Type B pancreatic cell (in vitro differentiated cells): Measurements from ENCODE around the gene SLC16A10. TPM values are rescaled to one million over a fixed set of nuclear protein-coding genes. Genes with fewer than 3 reads are reported as not detected.
"Not testable (repeated sequence)": the region's sequence is repeated elsewhere in the genome, so short reads cannot be mapped to it uniquely, and the experiment has no call there.

Experiments
- DNase-seq: peaks from one replicate; pipeline ENCODE4 v3.0.0; 2021; ENCODE audit warnings: mixed read lengths; ENCODE audit not compliant: unreplicated experiment; ENCODE audit errors: extremely low spot score
- H3K27ac Mint-ChIP-seq: 2 replicates; pipeline ENCODE4 v1.8.0; 2021; ENCODE audit warnings: mild to moderate bottlenecking, mixed read lengths
- H3K27me3 Mint-ChIP-seq: 2 replicates; pipeline ENCODE4 v1.8.0; 2021; ENCODE audit warnings: mixed read lengths
- H3K36me3 Mint-ChIP-seq: 2 replicates; pipeline ENCODE4 v1.8.0; 2021; ENCODE audit warnings: mixed read lengths
- H3K4me1 Mint-ChIP-seq: one replicate; pipeline ENCODE4 v1.8.0; 2021; ENCODE audit warnings: mixed read lengths; ENCODE audit not compliant: unreplicated experiment
- H3K4me3 Mint-ChIP-seq: 2 replicates; pipeline ENCODE4 v1.8.0; 2021; ENCODE audit warnings: mild to moderate bottlenecking, mixed read lengths
- H3K9me3 Mint-ChIP-seq: 2 replicates; pipeline ENCODE4 v1.8.0; 2021; ENCODE audit warnings: mixed read lengths
- CTCF ChIP-seq: fragments of 200-600 bp; sonication (generic); conservative IDR thresholded peaks from 2 replicates; pipeline ENCODE4 v1.5.0; 2021; ENCODE audit warnings: antibody characterized with exemption, mild to moderate bottlenecking
- total RNA-seq: library from RNA; stranded (reverse); gene quantifications from 2 replicates; pipeline ENCODE4 v1.2.1, GENCODE V29; 2021; ENCODE audit warnings: low replicate concordance

Gene SLC16A10
- total RNA-seq, 1 donor from 2014 or later, result 16.9 TPM

DNA sequence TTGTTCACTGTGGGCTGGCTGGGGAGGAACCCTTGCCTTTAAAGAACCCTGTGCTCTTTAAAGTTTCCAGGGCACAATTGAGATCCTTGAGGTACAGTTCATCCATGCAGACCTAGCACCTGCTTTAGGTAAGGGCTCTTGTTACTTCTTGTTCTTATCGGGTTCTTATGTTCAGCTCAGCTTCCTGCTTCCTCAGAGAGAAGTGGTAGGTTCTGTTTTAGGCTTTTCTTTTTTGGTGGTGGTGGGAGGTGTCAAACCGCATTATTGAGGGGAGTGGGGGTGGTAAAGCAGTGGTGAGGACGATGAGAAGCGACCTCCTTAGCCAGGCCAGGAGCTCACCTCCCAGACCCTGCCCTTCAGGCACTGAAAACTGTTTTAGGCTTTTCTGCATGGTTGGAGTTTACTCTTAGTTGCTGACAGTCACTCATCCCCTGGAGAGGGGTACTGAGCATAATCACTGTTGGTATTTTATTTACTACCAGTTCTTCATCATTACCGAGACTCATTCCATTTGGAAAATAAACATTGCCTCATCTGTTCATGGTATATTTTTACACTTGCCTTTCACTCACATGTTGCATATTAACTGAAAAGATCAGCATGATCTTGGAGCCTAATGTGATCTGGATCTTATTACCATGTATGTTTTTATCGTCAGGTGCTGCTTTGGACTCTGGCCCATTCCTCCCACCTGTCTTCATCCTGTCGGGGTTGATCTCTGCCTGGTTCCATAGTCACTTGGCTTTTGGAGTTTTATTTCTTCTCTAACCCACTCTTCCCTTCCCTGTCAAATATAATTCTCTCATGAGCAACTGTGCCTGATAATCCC, 35.4 kb downstream of the SLC16A10 start:
- no peaks in the 10 kb centered on the region for H3K4me1 Mint-ChIP-seq
- H3K9me3 Mint-ChIP-seq, result peaks cover 3% of the 10 kb centered on the region
- TF ChIP-seq CTCF, result no peak
- no peak overlapping the region for H3K4me3 Mint-ChIP-seq
- no peak for DNase-seq
- no peaks in the 10 kb centered on the region for H3K27me3 Mint-ChIP-seq
- no peaks in the 10 kb centered on the region for H3K36me3 Mint-ChIP-seq
- no peak overlapping the region for H3K27ac Mint-ChIP-seq

GRCh38 chr6:111124406-111124805, 37.1 kb downstream of the SLC16A10 start:
- no peaks in the 10 kb centered on the region for H3K9me3 Mint-ChIP-seq
- H3K36me3 Mint-ChIP-seq, result no peaks in the 10 kb centered on the region
- no peak for TF ChIP-seq CTCF
- no peak overlapping the region for H3K4me3 Mint-ChIP-seq
- H3K4me1 Mint-ChIP-seq, result no peaks in the 10 kb centered on the region
- no peak for DNase-seq
- H3K27me3 Mint-ChIP-seq, result no peaks in the 10 kb centered on the region
- no peak overlapping the region for H3K27ac Mint-ChIP-seq

GRCh38 chr6:111129013-111129412, 41.7 kb downstream of the SLC16A10 start:
- H3K27me3 Mint-ChIP-seq, result no peaks in the 10 kb centered on the region
- no peak overlapping the region for H3K4me3 Mint-ChIP-seq
- H3K9me3 Mint-ChIP-seq, result no peaks in the 10 kb centered on the region
- H3K4me1 Mint-ChIP-seq, result peaks cover 8% of the 10 kb centered on the region
- H3K27ac Mint-ChIP-seq, result no peak overlapping the region
- TF ChIP-seq CTCF, result no peak
- no peak for DNase-seq
- no peaks in the 10 kb centered on the region for H3K36me3 Mint-ChIP-seq

GRCh38 chr6:111131018-111131417, 43.7 kb downstream of the SLC16A10 start:
- H3K36me3 Mint-ChIP-seq, DNase-seq, H3K9me3 Mint-ChIP-seq, H3K27ac Mint-ChIP-seq, H3K4me1 Mint-ChIP-seq, H3K27me3 Mint-ChIP-seq, H3K4me3 Mint-ChIP-seq: not testable (repeated sequence)

- not testable (repeated sequence) for H3K4me3 Mint-ChIP-seq, H3K9me3 Mint-ChIP-seq, DNase-seq, H3K27ac Mint-ChIP-seq, H3K27me3 Mint-ChIP-seq, H3K36me3 Mint-ChIP-seq, H3K4me1 Mint-ChIP-seq
Measured at GRCh38 chr6:111132669-111133068, 45.4 kb downstream of the SLC16A10 start.

DNA sequence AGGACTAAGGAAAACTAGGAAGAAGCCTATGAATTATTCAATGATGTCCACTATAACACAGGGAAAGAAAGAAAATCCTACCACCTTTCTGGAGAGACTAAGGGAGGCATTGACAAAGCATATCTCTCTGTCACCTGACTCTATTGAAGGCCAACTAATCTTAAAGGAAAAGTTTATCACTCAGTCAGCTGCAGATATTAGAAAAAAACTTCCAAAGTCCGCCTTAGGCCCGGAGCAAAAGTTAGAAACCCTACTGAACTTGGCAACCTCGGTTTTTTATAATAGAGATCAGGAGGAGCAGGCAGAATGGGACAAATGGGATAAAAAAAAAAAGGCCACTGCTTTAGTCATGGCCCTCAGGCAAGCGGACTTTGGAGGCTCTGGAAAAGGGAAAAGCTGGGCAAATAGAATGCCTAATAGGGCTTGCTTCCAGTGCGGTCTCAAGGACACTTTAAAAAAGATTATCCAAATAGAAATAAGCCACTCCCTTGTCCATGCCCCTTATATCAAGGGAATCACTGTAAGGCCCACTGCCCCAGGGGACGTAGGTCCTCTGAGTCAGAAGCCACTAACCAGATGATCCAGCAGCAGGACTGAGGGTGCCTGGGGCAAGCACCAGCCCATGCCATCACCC, 47.0 kb downstream of the SLC16A10 start:
- not testable (repeated sequence) for H3K27ac Mint-ChIP-seq, H3K4me1 Mint-ChIP-seq, H3K4me3 Mint-ChIP-seq, DNase-seq, H3K9me3 Mint-ChIP-seq, H3K27me3 Mint-ChIP-seq
- H3K36me3 Mint-ChIP-seq, result peaks cover 13% of the 10 kb centered on the region

DNA sequence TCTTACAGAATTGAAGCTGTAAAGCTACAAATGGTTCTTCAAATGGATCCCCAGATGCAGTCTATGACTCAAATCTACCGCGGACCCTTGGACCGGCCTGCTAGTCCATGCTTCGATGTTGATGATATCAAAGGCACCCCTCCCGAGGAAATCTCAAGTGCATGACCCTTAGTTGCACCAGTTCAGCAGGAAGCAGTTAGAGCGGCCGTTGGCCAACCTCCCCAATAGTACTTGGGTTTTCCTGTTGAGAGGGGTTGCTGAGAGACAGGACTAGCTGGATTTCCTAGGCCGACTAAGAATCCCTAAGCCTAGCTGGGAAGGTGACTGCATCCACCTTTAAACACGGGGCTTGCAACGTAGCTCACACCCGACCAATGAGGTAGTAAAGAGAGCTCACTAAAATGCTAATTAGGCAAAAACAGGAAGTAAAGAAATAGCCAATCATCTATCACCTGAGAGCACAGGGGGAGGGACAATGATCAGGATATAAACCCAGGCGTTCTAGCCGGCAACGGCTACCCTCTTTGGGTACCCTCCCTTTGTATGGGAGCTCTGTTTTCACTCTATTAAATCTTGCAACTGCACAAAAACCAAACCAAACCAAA, 50.3 kb downstream of the SLC16A10 start:
- H3K36me3 Mint-ChIP-seq, result peaks cover 21% of the 10 kb centered on the region
- not testable (repeated sequence) for H3K9me3 Mint-ChIP-seq, H3K4me3 Mint-ChIP-seq, DNase-seq, H3K27me3 Mint-ChIP-seq, H3K4me1 Mint-ChIP-seq, H3K27ac Mint-ChIP-seq
